Measurements from ENCODE around the gene NR2F6. TPM values are rescaled to one million over a fixed set of nuclear protein-coding genes. Genes with fewer than 3 reads are reported as not detected.
A peak's percentile ranks its signal among the peaks of the same experiment; 100 is the strongest.
"Not testable (repeated sequence)": the region's sequence is repeated elsewhere in the genome, so short reads cannot be mapped to it uniquely, and the experiment has no call there.

The NR2F6 gene
- total RNA-seq, 1 donor from 2014 or later, result 41.3 TPM

DNA sequence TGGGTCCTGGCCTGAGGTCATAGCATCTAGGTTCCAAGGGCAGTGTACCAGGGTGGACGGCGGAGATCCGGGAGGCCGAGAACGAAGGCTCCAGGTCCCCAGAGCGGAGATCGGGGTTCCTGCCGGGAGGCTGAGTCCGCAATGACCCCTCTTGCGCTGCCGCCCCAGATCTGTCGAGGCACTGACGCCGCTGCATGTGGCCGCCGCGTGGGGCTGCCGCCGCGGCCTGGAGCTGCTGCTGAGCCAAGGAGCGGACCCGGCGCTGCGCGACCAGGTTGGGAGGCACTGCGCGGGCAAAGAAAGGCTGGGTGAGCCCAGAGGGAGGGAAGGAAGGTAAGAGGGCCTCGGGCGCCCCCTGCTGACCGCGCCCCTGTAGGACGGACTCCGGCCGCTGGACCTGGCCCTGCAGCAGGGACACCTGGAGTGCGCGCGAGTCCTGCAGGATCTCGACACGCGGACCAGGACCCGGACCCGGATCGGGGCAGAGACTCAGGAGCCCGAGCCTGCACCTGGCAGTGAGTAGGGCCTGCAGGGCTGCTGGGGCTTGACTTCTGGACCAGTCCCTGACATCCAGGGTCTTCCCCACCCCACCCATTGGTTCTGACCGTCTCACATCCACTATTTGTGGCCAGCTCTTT lies 36.9 kb upstream of the NR2F6 start:
- DNase-seq (ENCODE audit: extremely low spot score in 2 of 2), result no peak
- intact Hi-C loops (cut with DNase I), result loop anchor here (5.0 kb wide), 1 partner anchor 215 kb away; no protein-coding TSS in a partner anchor
- peaks cover 0 to under 1% of the 10 kb centered on the region in 2 donors for H3K36me3 ChIP-seq
- peak overlapping the region; percentile 27 to 32 for H3K4me3 ChIP-seq
- no peaks in the 10 kb centered on the region for H3K27me3 ChIP-seq
- no peak overlapping the region for H3K27ac ChIP-seq
- no peaks in the 10 kb centered on the region for H3K9me3 ChIP-seq
- TF ChIP-seq POLR2A (IDR thresholded peaks at IDR 0.05), result no peak
- TF ChIP-seq POLR2AphosphoS5 (IDR thresholded peaks at IDR 0.05; ENCODE audit: insufficient read depth in 1 of 2, low read depth in 1 of 2), result no peak
- TF ChIP-seq, protein P1, sequence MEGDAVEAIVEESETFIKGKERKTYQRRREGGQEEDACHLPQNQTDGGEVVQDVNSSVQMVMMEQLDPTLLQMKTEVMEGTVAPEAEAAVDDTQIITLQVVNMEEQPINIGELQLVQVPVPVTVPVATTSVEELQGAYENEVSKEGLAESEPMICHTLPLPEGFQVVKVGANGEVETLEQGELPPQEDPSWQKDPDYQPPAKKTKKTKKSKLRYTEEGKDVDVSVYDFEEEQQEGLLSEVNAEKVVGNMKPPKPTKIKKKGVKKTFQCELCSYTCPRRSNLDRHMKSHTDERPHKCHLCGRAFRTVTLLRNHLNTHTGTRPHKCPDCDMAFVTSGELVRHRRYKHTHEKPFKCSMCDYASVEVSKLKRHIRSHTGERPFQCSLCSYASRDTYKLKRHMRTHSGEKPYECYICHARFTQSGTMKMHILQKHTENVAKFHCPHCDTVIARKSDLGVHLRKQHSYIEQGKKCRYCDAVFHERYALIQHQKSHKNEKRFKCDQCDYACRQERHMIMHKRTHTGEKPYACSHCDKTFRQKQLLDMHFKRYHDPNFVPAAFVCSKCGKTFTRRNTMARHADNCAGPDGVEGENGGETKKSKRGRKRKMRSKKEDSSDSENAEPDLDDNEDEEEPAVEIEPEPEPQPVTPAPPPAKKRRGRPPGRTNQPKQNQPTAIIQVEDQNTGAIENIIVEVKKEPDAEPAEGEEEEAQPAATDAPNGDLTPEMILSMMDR (IDR thresholded peaks at IDR 0.05), result peak; percentile 76 to 92 (median 91)
- peaks cover 16% of the 10 kb centered on the region for H3K4me1 ChIP-seq

- peaks cover 16% of the 10 kb centered on the region for H3K4me1 ChIP-seq
- no peaks in the 10 kb centered on the region for H3K9me3 ChIP-seq
- H3K27ac ChIP-seq, result no peak within 1 kb of the TSS
- intact Hi-C loops (cut with DNase I), result loop anchor here (5.0 kb wide), 1 partner anchor 214 kb away; no protein-coding TSS in a partner anchor
- peak within 1 kb of the TSS; percentile 27 to 32 for H3K4me3 ChIP-seq
- H3K36me3 ChIP-seq, result peaks cover 0 to 10% of the 10 kb centered on the region in 2 donors
- TF ChIP-seq POLR2AphosphoS5 (IDR thresholded peaks at IDR 0.05; ENCODE audit: insufficient read depth in 1 of 2, low read depth in 1 of 2) (no peak), POLR2A (IDR thresholded peaks at IDR 0.05) (no peak)
- TF ChIP-seq, protein P1 (IDR thresholded peaks at IDR 0.05), result no peak
- no peaks in the 10 kb centered on the region for H3K27me3 ChIP-seq
- DNase-seq (ENCODE audit: extremely low spot score in 2 of 2), result no peak
Measured at GRCh38 chr19:17281391-17282304, 35.9 kb upstream of the NR2F6 start, which contains the start of gene ANKLE1. Gene ANKLE1, plus strand, starts transcription at chr19:17281901. Its CDS starts 20 bp downstream, at chr19:17281921.

- TF ChIP-seq POLR2AphosphoS5 (IDR thresholded peaks at IDR 0.05; ENCODE audit: insufficient read depth in 1 of 2, low read depth in 1 of 2) (no peak), POLR2A (IDR thresholded peaks at IDR 0.05) (no peak)
- TF ChIP-seq, protein P1 (IDR thresholded peaks at IDR 0.05), result no peak
- H3K4me3 ChIP-seq, result no peak overlapping the region
- H3K4me1 ChIP-seq, result peaks cover 16% of the 10 kb centered on the region
- intact Hi-C loops (cut with DNase I), result loop anchor here (5.0 kb wide), 1 partner anchor 72 kb away; no protein-coding TSS in a partner anchor
- no peaks in the 10 kb centered on the region for H3K9me3 ChIP-seq
- peaks cover 0 to 27% of the 10 kb centered on the region in 2 donors for H3K36me3 ChIP-seq
- no peak overlapping the region for H3K27ac ChIP-seq
- H3K27me3 ChIP-seq, result no peaks in the 10 kb centered on the region
- DNase-seq (ENCODE audit: extremely low spot score in 2 of 2), result no peak
Measured at GRCh38 chr19:17279436-17279835, 33.7 kb upstream of the NR2F6 start.

DNA sequence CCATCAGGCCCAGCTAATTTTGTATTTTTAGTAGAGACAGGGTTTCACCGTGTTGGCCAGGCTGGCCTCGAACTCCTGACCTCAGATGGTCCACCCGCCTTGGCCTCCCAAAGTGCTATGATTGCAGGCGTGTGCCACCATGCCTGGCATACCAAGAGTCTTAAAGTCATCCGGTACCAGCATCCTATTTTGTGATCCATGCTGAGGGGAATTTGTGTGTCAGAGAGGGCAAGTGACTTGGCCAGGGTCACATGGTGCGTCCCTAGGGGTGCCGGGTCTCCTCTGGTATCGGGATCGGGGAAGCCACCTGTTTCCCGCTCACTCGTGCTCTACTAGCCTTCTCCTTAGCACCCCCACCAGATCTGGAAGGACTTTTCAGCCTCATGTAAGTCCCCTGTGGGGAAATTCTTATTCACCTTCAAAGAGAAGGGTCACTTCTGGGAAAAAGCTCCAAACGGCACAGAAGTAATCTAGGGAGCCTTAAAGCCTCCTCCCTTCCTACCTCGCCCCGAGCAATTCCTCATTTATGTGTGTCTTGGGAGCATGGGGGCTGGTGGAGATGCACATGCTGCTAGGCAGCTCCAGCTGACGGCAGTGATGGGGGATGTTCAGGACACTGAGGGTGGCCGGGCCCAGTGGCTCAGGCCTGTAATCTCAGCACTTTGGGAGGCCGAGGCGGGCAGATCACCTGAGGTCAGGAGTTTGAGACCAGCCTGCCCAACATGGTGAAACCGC lies 29.9 kb upstream of the NR2F6 start:
- no peaks in the 10 kb centered on the region for H3K4me1 ChIP-seq
- H3K27ac ChIP-seq, result no peak overlapping the region
- H3K9me3 ChIP-seq, result no peaks in the 10 kb centered on the region
- H3K4me3 ChIP-seq, result no peak overlapping the region
- intact Hi-C loops (cut with DNase I), result loop anchor here (5.0 kb wide), 1 partner anchor 68 kb away; no protein-coding TSS in a partner anchor
- peaks cover 0 to 59% of the 10 kb centered on the region in 2 donors for H3K36me3 ChIP-seq
- DNase-seq (ENCODE audit: extremely low spot score in 2 of 2), result no peak
- H3K27me3 ChIP-seq, result no peaks in the 10 kb centered on the region
- TF ChIP-seq POLR2A (IDR thresholded peaks at IDR 0.05), result no peak
- TF ChIP-seq, protein P1 (IDR thresholded peaks at IDR 0.05), result no peak
- TF ChIP-seq POLR2AphosphoS5 (IDR thresholded peaks at IDR 0.05; ENCODE audit: insufficient read depth in 1 of 2, low read depth in 1 of 2), result no peak

- not testable (repeated sequence) for H3K27me3 ChIP-seq; H3K9me3 ChIP-seq; H3K4me1 ChIP-seq; H3K27ac ChIP-seq; DNase-seq (ENCODE audit: extremely low spot score in 2 of 2); H3K4me3 ChIP-seq
- peaks cover 0 to 64% of the 10 kb centered on the region in 2 donors for H3K36me3 ChIP-seq
- intact Hi-C loops (cut with DNase I), result loop anchor here (5.0 kb wide), 1 partner anchor 68 kb away; no protein-coding TSS in a partner anchor
Measured at GRCh38 chr19:17274892-17275291, 29.2 kb upstream of the NR2F6 start.
